GM21723 (cell line): ENCODE results near the gene MCRIP1.

Experiments
- ATAC-seq: cut with Tn5 transposase; IDR thresholded peaks from one replicate; pipeline ENCODE4 v1.9.1; 2021; ENCODE audit warnings: mild to moderate bottlenecking, moderate library complexity; ENCODE audit not compliant: unreplicated experiment

MCRIP1 gene

DNA sequence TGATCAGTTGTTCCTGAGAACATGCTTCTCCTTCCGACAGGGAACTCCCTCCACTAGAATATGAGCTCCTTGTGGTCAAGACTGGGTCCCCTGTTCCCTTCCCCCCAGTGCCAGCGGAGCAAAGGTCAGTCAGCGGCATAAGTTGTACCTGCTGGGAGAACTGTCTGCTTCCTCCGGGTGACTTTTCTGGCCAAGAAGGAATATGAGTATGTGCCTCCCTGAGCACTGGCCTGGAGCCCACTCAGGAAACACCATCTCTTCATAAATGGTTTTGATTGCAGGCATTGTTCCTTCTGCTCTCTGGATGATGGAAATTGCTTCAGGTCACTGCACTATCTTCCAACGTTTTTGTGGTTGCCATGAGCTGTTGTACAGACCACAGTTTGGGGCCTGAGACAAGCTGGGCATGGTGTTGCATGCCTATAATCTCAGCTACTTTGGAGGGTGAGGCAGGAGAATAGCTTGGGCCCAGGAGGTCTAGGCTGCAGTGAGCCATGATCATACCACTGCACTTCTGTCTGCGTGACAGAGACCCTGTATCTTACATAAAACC, 30.1 kb upstream of the MCRIP1 start:
- no peak for ATAC-seq

DNA sequence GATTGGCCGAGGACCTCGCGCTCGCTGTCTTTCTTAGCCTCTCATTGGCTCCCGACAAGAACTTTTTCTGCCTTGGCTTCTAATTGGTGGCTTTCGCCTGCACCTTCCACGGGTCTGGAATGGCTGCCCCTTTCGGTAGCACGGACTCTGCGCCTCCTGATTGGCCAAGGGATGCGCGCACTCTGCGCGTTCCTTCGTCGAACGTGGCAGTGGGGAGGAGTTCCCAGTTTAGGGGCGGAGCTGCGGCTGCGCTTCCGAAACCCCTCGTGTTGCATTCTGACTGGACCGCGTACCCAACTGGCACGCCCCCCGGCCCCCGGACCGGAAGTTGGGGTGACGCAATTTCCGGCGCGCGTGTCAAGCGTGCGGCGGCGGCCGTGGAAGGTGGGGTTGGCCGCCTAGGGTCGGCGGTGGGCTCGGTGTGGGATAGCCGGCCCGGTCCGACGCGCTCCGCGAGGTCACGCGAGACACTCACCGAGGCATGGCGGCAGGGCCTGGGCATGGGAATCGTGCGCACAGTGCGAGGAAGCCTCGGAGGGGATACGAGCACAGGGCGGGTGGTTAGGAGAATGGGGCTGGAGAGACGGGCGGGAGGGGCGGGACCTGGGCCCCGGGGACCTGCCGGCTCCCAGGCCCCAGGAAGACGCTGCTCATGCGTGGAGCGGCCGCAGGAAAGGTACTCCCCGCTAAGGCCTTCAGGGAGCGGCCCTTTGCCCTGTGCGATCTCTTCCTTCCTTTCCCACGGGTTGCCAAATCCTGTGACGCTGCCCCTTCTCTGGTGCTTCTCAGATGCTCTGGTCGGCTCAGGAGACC, 27.9 kb upstream of the MCRIP1 start:
- ATAC-seq: peak; percentile 74

DNA sequence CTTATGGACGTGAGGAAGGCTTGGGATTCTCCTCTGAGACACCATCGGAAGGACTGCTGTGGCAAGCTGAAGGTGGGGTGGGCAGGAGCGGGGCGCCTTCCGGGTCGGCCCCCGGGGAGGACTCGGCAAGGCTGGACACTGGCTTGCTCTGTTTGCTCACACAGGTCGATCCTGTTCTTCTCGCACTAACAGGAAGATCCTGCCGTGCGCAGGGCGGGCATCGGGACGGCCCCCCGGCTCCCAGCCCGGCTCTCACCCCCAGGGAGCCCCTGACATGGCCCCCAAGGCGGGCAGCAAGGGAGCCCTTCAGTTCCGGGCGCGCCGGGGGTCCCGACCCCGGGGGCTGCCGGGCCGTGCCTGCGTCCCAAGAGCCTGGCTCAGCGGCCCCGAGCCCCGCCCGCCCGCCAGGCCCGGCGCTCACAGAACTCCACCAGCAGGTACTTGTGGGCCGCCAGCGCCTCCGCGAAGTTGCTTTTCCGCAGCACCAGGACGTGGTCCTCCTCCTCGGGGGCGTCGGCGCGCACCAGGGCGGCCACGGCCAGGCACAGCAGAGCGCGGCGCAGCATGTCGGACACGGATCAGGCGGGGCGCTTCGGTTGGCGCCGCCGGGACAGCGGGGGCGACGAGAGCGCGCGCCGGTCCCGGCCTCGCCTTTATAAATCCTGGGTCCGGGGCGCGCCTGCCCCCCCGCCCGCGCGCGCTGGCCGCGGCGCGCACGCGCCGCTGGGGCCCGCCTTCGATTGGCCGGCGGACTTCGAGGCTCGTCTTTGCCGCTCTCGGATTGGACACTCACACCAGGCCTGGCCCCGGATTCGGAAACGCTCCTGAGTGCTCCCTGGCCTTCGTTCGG, 27.0 kb upstream of the MCRIP1 start, which contains the start of gene P4HB:
TSS of gene P4HB (minus strand) at position 630 of the 850 bp plus-strand sequence. CDS start at position 566, 64 bp downstream.
- ATAC-seq: peak; percentile 1

DNA sequence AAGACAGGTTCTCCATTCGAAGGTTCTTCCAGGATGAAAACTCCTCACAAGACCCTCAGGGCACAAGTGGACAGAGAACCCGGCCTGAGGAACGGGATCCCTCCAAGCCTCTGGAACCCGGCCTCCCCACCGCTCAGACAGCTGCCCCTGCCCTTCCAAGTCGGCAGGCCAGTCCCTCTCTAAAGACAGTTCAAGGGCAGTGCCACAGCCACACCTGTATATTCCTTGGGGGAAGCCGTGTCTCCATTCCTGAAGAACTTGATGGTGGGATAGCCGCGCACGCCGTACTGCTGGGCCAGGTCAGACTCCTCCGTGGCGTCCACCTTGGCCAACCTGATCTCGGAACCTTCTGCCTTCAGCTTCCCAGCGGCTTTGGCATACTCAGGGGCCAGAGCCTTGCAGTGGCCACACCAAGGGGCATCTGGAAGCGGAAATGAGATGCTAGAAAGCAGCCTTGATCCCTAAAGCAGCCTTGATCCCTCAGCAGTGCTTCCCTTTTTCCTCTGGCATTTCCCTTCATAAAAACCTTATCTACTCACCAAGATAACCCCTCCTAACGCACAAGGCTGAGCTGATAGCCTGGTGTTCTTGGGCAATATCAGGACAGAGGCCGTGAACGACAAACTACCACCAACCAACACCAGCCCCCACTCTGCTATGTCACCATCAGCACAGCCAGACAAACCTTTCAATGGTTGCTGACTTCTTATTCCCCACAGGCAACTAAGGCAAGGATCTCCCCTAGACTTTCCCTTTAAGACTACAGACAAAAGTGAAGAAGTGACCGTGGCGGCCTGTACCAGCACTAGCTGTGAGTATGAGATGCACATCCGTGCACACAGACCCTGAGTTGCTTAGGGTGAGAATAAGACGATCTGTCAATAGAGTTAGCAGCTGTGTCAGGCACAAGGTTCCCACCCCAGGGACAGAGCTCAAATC, 26.1 kb upstream of the MCRIP1 start:
- no peak for ATAC-seq

DNA sequence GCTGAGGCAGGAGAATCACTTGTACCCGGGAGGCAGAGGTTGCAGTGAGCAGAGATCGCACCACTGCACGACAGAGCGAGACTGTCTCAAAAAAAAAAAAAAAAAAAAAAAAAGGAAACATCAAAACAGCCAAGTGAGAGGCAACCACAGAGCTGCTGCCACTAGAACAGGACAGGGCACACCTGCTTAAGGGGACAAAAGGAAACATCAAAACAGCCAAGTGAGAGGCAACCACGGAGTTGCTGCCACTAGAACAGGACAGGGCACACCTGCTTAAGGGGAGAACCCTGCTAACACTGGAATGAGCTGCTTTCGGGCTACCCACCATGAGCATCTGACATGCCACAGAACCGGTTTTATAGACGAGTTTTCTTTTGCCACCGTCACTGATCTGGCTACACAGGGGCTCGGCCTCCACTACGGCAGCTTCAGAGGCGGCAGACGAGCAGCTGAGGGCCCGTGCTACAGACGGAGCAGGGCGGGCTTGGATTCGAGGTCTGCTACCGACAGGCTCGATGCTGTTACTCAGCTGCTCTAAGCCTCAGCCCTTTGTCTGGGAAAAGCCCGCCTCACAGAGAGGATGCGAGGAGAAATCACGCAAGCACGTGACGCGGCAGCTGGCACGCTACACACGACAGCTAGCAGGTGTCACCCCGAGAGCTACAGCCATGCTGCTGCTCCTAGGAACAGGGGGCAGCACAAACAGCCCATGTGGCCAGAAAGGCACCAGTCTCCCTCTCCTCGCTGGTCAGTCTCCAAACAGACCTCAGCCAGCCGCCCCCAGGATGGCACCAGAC, 25.3 kb upstream of the MCRIP1 start:
- no peak for ATAC-seq

DNA sequence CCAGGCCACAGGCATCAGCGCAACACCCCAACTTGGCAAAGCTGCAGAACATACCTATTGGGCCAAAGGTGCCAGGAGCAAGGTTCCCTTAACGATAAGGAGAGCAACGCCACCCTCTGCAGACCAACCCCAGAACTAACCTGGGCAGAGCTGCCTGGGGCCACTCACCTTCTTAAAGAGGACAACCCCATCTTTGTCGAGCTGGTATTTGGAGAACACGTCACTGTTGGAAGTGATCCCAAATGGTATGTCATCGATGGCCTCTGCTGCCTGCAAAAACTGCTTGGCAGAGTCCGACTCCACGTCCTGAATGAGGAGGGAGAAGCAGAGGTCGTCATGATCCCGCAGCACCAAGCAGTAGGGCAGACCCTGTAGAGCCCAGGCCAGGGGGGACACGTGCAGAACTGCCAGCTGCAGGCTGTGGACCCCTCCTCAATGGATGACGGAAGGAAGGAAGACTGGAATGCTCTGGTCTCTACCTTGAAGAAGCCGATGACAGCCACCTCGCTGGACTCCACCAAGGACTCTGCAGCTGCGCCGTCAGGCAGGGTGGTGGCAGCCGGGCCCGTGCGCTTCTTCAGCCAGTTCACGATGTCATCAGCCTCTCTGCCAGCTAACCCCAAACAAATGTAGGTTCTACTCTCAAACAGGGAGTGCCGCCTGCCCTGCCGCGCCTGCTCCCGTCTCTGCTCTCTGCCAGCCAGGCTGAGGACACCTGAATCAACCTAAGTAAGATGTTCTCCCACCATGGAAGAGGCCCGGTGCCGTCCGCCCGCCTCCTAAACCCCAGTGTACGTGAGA, 22.1 kb upstream of the MCRIP1 start:
- ATAC-seq: no peak

DNA sequence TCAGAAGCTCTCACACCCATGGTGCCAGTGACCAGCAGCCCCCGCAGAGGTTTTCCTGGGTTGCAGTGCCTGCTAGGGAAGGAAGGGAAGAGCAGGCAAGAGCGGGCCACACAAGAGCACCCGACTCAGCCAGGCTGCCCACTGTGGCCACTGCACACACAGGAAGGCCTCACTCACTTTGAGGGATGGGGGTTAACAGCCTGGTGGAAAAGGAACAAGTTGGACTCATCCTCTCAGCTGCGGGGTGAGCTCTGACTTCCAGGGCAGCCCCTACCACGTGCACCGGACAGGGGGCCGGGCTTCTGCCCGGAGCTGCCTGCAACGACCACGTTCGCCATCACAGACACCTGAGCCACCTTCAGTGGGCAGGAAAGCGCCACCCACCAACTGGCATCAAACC, 19.1 kb upstream of the MCRIP1 start:
- ATAC-seq: no peak

DNA sequence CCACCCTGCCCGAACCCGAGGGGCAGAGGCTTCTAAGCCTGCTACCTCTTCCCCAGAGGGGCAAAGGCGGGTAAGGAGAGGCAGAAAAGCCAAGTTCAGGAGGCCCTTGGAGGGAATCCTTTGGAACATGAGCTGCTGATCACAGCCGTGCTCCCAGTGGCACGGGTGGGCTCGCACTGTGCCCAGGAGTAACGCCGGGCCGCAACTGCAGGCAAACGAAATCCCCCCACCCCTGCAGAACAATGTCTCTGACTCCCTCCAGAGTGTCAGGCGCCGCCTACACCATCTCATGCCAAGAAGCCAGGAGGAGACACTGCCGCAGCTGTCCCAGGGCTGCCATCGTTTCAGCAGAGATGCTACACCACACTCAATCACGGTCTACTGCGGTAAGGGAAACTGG, 18.3 kb upstream of the MCRIP1 start:
- ATAC-seq: no peak

DNA sequence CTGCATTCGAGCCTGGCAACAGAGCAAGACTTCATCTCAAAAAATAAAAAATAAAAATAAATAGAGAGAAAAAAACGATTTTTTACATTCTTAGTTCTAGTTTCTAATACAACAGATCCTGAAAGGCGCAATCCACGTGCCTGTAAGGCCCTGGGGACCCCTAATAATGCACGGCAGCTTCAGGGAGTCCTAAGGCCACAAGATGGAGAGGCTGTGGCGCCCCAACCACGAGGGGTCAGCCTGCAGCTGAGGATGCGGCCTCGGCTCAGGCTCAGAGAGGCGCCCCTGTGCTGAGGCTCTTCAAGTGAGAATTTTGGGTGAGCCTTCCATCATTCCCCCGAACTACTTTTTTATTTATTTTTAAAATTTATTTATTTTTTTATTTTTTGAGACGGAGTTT, 16.4 kb upstream of the MCRIP1 start:
- no peak for ATAC-seq

DNA sequence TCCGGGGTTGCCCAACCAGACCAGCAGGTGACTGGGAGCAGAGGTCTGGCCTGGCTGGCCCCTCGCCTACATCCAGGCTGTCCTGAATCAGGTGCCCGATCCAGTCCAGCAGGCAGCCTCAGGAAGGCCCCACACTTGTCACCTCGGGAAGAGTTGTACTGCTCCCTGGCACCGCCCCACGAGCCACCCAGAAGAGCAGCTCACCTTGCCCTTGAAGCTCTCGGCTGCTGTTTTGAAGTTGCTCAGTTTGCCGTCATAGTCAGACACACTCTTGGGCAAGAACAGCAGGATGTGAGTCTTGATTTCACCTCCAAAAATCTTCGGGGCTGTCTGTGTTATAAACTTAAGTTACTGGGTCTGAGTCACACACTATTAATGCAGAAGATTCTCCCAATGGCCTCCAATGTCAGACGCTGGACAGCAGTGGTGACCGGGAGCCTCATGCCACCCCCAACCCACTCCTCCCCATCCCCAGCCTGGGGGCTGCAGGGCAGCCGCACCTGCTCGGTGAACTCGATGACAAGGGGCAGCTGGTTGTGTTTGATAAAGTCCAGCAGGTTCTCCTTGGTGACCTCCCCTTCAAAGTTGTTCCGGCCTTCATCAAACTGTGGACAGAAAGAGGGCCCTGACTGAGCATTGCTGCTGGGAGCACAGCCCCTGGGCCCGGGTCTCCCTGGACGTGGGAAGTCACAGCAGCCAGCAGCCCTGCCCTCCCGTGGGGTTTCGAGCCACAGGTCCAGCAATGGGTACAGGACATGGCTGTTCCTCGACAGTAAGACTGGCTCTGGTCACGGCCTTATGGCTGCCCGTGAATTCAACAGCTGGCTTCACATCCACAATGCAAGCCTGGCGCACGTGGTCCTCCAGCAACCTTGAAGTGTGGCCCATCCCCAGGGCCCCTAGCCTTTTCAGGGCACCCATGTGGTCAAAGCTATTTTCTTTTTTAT, 13.9 kb upstream of the MCRIP1 start:
- no peak for ATAC-seq

DNA sequence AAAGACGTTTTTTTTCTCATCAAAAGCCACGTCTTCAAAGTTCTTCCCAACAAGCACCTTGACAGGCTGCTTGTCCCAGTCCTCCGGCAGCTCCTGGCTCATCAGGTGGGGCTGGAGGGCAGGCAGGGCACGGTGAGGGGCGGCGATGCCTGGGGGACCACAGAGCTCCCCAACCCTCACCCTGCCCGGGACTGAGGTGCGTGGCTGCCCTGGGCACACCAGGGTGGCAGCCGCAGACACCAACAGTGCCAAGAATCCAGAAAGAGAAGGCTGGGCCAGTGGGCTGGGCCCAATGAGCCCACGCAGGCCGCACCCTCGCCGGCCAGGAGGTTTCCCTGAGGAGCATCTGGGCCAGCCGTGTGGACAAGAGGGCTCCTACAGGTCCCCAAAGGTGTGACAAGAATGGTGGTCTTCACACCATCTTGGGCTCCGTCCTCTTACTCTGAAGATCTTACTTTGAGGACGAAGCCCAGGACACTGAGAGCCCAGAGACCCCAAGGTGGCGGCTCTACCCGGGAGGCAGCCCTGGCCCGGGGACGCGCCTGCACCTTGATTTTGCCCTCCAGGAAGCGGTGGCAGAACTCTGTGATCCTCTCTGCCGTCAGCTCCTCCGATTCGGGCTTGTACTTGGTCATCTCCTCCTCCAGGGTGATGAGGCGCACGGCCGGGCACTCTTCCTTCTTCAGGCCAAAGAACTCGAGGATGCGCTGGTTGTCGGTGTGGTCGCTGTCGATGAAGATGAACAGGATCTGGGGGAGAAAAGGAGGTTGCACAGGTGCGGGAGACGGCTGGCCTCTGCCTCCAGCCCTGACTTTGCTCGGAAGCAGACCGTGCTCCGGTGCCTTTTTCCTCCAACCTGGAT, 13.0 kb upstream of the MCRIP1 start:
- ATAC-seq: no peak

DNA sequence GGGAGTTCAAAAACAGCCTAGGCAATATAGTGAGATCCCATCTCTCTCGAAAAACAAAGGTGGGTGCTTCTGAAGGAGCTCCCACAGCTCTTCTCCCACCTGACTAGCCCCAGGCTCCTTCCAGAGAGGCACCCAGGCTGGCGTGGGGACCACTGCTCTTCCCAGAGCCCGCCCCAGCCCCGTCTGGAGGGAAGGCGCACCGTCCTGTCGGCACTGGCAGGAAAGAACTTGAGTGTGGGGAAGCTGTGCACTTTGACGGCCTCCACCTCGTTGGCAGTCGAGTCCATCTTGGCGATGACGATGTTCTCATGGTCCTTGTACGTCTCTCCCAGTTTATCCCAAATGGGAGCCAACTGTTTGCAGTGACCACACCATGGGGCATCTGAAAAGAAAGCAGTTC, 12.3 kb upstream of the MCRIP1 start:
- no peak for ATAC-seq

DNA sequence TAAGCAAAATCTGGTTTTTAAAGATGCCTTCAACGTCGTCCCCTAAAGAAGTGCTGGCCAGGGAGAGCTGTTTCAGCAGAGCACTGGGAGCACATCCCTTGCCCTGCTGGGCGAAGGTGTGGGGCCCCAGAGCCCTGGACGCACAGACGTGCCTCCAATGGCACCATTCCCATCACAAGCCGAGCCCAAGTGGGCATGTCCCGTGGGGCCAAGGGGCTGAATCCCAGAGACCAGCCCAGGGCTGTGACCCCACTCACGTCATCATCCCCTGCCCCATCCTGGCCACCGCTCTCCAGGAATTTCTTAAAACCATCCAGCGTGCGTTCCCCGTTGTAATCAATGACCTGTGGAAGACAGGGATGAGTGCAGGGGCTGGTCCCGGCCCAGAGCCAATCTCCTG, 11.8 kb upstream of the MCRIP1 start:
- ATAC-seq: no peak

DNA sequence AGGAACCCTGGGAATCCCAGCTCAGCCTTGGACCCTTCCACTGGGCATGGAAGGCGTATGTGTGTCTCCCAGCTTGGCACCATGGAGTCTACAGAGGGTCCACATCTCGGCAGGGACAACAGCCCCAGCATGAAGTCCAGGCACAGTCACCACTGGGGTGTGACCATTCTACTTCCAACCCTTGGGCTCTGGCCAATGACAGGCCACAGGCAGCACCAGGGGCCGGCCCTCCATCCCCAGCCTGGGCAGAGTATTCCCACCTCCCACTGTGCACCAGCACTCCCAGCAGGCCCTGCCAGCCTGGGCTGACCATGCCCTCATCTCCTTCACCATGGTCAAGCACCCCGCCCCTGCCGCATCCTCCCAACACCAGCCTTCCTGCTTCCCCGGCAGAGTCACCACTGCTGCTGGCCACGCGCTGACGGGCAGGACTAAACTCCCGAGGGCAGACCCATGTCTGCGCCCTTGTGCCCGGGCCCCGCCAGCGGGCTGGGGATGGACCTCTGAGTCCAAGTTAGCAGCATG, 11.3 kb upstream of the MCRIP1 start:
- no peak for ATAC-seq

DNA sequence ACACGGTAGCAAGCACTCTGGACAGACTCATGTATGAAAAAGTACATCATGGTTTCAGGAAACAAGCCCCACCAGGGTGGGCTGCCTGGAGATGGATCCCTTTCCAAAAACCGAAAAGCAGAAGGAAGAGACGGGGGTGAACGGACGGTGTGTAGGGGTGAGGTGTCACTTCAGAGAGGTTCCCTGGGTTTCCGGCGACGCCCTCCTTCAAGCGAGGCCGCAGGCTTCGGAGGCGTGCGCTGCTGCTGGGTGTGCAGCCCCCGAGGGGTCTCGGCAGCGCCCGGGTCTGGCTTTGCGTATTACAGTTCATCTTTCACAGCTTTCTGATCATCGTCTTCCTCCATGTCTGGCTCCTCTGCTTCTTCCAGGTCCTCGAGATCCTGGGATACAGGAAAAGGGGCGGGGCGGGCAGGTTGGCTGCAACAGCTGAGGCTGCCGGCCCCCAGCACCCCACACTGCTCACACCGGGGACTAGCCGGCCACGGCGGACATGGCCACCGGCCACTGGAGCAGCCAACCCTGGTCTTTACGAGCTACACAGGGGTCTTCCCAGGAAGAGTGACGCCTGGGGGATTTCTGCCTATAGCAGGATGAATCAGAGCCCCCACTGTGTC, 10.7 kb upstream of the MCRIP1 start:
- ATAC-seq: no peak
